HUES6 (cell line): ENCODE measurements around the gene TTC13.

Experiments used
- H3K27ac ChIP-seq: 2 replicates; pipeline ENCODE4 v1.7.0; 2013; ENCODE audit warnings: low read depth, mild to moderate bottlenecking, low read length, inconsistent platforms
- H3K27me3 ChIP-seq: 2 replicates; pipeline ENCODE4 v1.6.1; 2013; ENCODE audit warnings: low read length; ENCODE audit not compliant: control insufficient read depth, insufficient read depth
- H3K36me3 ChIP-seq: 2 replicates; pipeline ENCODE4 v1.6.1; 2013; ENCODE audit warnings: low read length; ENCODE audit not compliant: control insufficient read depth, insufficient read depth
- H3K4me1 ChIP-seq: 2 replicates; pipeline ENCODE4 v1.6.1; 2013; ENCODE audit warnings: low read length; ENCODE audit not compliant: control insufficient read depth, insufficient read depth
- H3K4me3 ChIP-seq: 2 replicates; pipeline ENCODE4 v1.5.1; 2013; ENCODE audit warnings: low read depth, low read length
- H3K9ac ChIP-seq: one replicate; pipeline ENCODE4 v1.6.1; 2013; ENCODE audit warnings: mild to moderate bottlenecking, low read length
- H3K9me3 ChIP-seq: 2 replicates; pipeline ENCODE4 v1.6.1; 2013; ENCODE audit warnings: low read depth, low read length; ENCODE audit not compliant: control insufficient read depth, insufficient read depth

Gene TTC13

DNA sequence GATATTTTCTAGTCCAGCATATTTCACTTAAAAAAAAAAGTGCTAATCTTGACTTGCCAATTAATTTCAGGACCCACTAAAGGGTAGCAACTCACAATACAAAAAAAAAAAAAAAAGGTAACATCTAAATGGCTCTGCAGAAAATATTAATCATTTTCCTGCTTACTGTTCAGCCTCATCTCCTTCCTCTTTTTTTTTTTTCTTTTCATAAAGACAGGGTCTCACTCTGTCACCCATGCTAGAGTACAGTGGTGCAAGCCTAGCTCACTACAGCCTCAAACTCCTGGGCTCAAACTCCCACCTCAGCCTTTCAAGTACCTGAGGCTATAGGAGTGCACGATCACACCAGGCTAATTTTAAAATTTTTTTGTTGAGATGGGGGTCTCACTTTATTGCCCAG lies 30.4 kb downstream of the TTC13 start:
- H3K9ac ChIP-seq: no peak overlapping the region
- no peak overlapping the region for H3K4me3 ChIP-seq
- no peak overlapping the region for H3K27ac ChIP-seq
- no peaks in the 10 kb centered on the region for H3K36me3 ChIP-seq
- H3K27me3 ChIP-seq: no peaks in the 10 kb centered on the region
- no peaks in the 10 kb centered on the region for H3K4me1 ChIP-seq
- no peaks in the 10 kb centered on the region for H3K9me3 ChIP-seq

GRCh38 chr1:230943048-230943593 lies 35.5 kb downstream of the TTC13 start:
- no peak overlapping the region for H3K27ac ChIP-seq
- no peaks in the 10 kb centered on the region for H3K4me1 ChIP-seq

DNA sequence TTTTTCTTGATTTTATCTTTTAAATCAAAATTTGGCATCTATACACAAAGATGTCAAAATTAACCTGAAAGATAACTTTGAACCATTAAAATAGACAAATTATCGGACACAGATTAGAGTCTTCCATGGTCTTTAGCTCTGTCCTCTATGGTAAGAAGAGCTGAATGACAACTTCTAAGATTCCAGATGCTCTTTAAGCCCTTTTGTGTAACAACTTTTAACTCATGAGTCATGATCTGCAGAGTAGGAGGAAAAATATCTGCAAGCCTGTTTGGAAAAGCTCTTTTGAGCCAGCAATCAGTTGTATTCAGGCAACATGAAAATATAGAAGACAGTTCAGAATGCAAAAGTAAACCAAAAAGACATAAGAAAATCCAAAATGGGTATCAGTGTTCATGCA lies 37.8 kb downstream of the TTC13 start:
- H3K27ac ChIP-seq: no peak overlapping the region
- no peaks in the 10 kb centered on the region for H3K27me3 ChIP-seq
- no peaks in the 10 kb centered on the region for H3K9me3 ChIP-seq
- no peak overlapping the region for H3K9ac ChIP-seq
- no peak overlapping the region for H3K4me3 ChIP-seq
- H3K4me1 ChIP-seq: no peaks in the 10 kb centered on the region
- no peaks in the 10 kb centered on the region for H3K36me3 ChIP-seq

More at GRCh38 chr1:230943048-230943593, 35.5 kb downstream of the TTC13 start:
- no peak overlapping the region for H3K4me3 ChIP-seq
- no peaks in the 10 kb centered on the region for H3K9me3 ChIP-seq
- no peak overlapping the region for H3K9ac ChIP-seq
- no peaks in the 10 kb centered on the region for H3K36me3 ChIP-seq
- H3K27me3 ChIP-seq: no peaks in the 10 kb centered on the region

DNA sequence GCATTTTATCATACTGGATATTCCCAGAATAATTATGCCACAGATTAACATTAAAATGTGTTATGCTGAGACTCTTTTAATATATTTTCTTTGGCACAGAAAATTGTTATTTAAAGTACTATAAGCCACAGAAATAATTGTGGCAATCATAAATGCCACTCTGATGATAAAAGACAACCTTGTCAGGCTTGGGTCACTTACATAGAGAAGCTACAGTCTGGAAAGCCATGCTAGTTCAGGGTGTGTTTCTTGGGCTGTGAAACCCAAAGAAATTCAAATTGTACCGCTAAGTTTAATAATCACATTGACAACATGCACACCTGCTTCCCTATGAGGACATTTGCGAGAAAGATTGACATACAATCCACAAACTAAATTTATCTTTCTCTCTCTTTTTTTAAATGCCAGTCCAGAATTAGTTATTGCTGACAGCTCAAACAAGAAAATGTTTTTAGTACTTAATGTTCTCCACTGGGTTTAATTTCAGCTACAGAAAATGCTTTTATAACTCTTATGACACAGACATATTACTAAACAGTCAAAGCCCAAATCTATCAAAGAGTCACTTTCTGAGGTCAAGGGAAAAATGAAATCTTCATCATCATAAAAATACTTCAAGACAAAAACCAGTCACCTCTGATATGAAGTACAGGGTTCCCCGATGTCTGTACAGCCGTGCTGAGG lies 38.7 kb downstream of the TTC13 start:
- H3K36me3 ChIP-seq: no peaks in the 10 kb centered on the region
- no peaks in the 10 kb centered on the region for H3K4me1 ChIP-seq
- H3K9ac ChIP-seq: no peak overlapping the region
- H3K9me3 ChIP-seq: no peaks in the 10 kb centered on the region
- no peak overlapping the region for H3K4me3 ChIP-seq
- H3K27ac ChIP-seq: no peak overlapping the region
- no peaks in the 10 kb centered on the region for H3K27me3 ChIP-seq

DNA sequence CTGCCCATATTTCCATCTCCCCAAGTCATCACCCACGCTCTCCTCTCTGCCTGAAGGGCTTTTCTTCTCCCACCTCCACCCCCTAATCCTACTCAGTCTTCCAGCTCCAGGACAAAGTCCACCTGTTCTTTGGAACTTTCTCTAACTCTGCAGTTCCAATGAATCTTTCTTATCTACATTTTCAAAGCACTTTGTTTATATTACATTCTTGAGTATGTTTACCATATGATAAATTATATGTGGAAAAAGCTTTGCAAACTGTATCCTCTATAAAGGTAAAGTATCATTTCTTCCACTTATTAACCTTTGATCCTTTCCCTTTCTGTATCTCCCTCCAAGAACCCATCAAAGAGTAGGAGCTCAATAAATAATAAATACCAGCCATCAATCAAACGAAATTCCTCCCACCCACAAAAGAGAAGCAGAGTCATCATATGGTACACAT lies 39.7 kb downstream of the TTC13 start:
- Histone ChIP-seq H3K4me1 (no peaks in the 10 kb centered on the region), H3K9me3 (no peaks in the 10 kb centered on the region), H3K9ac (no peak overlapping the region), H3K27me3 (no peaks in the 10 kb centered on the region), H3K36me3 (no peaks in the 10 kb centered on the region), H3K27ac (no peak overlapping the region), H3K4me3 (no peak overlapping the region)

- Histone ChIP-seq H3K4me1 (no peaks in the 10 kb centered on the region), H3K9ac (no peak overlapping the region), H3K9me3 (no peaks in the 10 kb centered on the region), H3K36me3 (no peaks in the 10 kb centered on the region), H3K4me3 (no peak overlapping the region), H3K27me3 (no peaks in the 10 kb centered on the region), H3K27ac (no peak overlapping the region)
Observed at GRCh38 chr1:230937371-230937770, 41.3 kb downstream of the TTC13 start.

GRCh38 chr1:230936475-230936874 lies 42.2 kb downstream of the TTC13 start:
- no peak overlapping the region for H3K4me3 ChIP-seq
- no peaks in the 10 kb centered on the region for H3K36me3 ChIP-seq
- no peaks in the 10 kb centered on the region for H3K4me1 ChIP-seq
- no peaks in the 10 kb centered on the region for H3K27me3 ChIP-seq
- H3K9me3 ChIP-seq: no peaks in the 10 kb centered on the region
- H3K9ac ChIP-seq: no peak overlapping the region
- no peak overlapping the region for H3K27ac ChIP-seq

DNA sequence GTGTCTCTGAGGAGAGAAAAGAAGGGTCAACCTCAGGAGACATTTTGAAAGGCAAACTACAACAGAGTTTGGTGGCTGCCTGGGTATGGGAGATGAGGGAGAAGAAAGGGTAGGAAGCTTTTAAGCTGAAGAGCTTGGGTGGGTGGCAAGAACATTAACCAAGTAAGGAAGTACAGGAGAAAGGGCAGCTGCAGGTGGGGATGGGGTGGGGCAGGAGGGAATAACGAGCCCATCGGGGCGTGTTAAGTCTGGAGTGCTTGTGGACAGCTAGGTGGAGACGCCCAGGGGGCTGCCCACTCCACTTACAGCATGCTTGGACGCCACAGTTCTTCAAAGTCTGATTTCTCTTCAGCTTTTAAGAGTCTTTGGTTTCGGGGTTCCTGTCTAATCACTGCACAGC lies 42.8 kb downstream of the TTC13 start:
- Histone ChIP-seq H3K36me3 (no peaks in the 10 kb centered on the region), H3K9me3 (no peaks in the 10 kb centered on the region), H3K27me3 (no peaks in the 10 kb centered on the region), H3K4me3 (no peak overlapping the region), H3K9ac (no peak overlapping the region), H3K27ac (no peak overlapping the region), H3K4me1 (no peaks in the 10 kb centered on the region)

DNA sequence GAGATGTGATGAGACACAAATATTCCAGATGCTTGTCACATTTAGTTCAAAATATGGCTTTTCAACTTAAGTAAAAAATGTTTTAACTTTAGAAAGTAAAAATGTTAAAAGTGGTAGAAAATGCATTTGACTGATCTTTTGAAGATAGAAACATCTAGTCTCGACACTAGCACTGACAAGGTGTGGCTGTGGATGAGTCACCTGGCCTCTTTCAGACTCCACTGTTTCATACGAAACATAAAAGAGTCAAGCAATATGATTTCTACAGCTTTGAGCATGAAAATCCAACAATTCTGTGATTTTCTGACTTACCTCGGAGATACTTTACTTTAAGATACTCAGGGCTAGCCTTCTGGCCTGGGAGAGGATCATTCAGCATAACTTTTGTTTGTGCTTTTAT lies 47.7 kb downstream of the TTC13 start:
- H3K27me3 ChIP-seq: no peaks in the 10 kb centered on the region
- H3K4me1 ChIP-seq: no peaks in the 10 kb centered on the region
- no peak overlapping the region for H3K27ac ChIP-seq
- H3K36me3 ChIP-seq: no peaks in the 10 kb centered on the region
- H3K4me3 ChIP-seq: no peak overlapping the region
- H3K9ac ChIP-seq: no peak overlapping the region
- H3K9me3 ChIP-seq: no peaks in the 10 kb centered on the region

DNA sequence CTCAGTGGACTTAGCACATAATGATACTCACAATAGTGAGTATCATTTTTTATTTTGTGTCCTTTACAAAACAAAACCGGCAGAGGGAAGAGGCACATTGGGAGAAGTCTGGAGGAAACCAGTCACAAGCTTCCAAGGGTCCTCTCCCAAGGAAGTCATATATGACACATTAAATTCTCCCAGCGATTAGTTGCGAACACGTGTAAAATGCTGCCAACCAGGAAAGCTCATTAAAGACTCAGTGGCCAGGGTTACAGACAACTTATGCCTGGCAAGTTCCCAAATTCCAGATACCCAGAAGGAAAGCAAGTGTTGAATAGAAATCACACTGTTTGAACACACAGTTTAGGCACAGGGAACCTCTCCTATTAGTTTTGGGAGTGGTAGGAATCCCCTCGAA lies 52.5 kb downstream of the TTC13 start:
- Histone ChIP-seq H3K27me3 (no peaks in the 10 kb centered on the region), H3K4me1 (no peaks in the 10 kb centered on the region), H3K27ac (no peak overlapping the region), H3K9me3 (no peaks in the 10 kb centered on the region), H3K9ac (no peak overlapping the region), H3K4me3 (no peak overlapping the region), H3K36me3 (peaks cover 11% of the 10 kb centered on the region)

- no peaks in the 10 kb centered on the region for H3K4me1 ChIP-seq
- H3K27me3 ChIP-seq: no peaks in the 10 kb centered on the region
- no peak overlapping the region for H3K27ac ChIP-seq
- no peak overlapping the region for H3K9ac ChIP-seq
- H3K4me3 ChIP-seq: no peak overlapping the region
- H3K36me3 ChIP-seq: peaks cover 11% of the 10 kb centered on the region
- no peaks in the 10 kb centered on the region for H3K9me3 ChIP-seq
Observed at GRCh38 chr1:230925608-230926007, 53.1 kb downstream of the TTC13 start.
